ENCODE measurements around the gene ARFGEF2. TPM values are rescaled to one million over a fixed set of nuclear protein-coding genes. Genes with fewer than 3 reads are reported as not detected.

ARFGEF2 gene
- total RNA-seq, 1 experiment from 2014 or later = 20.9 TPM

DNA sequence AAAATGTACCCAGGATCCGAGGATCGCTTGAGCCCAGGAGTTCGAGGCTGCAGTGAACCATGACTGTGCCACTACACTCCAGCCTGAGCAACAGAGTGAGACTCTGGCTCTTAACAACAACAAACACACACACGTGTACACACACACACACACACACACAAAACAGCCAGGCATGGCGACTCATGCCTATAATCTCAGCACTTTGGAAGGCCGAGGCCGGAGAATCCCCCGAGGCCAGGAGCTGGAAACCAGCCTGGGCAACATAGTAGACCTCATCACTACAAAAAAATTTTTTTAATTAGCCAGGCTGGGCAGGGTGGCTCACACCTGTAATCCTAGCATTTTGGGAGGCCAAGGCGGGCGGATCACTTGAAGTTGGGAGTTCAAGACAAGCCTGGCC is 23.3 kb upstream of the ARFGEF2 start:
- no peaks in the 10 kb centered on the region for H3K27me3 Mint-ChIP-seq (ENCODE audit: low read depth)
- ChIA-PET CTCF (interaction anchor here (0.6 to 4.2 kb wide), 2 partner anchors 109 to 240 kb away, joined by 3 to 27 read pairs; no protein-coding TSS in a partner anchor), POLR2A (no interaction called here)
- H3K4me1 Mint-ChIP-seq = peaks cover 8% of the 10 kb centered on the region
- TF ChIP-seq OVOL2 (CRISPR knock-in tag; IDR thresholded peaks at IDR 0.05; ENCODE audit: borderline replicate concordance) = no peak
- TF ChIP-seq, protein P1, sequence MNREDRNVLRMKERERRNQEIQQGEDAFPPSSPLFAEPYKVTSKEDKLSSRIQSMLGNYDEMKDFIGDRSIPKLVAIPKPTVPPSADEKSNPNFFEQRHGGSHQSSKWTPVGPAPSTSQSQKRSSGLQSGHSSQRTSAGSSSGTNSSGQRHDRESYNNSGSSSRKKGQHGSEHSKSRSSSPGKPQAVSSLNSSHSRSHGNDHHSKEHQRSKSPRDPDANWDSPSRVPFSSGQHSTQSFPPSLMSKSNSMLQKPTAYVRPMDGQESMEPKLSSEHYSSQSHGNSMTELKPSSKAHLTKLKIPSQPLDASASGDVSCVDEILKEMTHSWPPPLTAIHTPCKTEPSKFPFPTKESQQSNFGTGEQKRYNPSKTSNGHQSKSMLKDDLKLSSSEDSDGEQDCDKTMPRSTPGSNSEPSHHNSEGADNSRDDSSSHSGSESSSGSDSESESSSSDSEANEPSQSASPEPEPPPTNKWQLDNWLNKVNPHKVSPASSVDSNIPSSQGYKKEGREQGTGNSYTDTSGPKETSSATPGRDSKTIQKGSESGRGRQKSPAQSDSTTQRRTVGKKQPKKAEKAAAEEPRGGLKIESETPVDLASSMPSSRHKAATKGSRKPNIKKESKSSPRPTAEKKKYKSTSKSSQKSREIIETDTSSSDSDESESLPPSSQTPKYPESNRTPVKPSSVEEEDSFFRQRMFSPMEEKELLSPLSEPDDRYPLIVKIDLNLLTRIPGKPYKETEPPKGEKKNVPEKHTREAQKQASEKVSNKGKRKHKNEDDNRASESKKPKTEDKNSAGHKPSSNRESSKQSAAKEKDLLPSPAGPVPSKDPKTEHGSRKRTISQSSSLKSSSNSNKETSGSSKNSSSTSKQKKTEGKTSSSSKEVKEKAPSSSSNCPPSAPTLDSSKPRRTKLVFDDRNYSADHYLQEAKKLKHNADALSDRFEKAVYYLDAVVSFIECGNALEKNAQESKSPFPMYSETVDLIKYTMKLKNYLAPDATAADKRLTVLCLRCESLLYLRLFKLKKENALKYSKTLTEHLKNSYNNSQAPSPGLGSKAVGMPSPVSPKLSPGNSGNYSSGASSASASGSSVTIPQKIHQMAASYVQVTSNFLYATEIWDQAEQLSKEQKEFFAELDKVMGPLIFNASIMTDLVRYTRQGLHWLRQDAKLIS (CRISPR knock-in tag; IDR thresholded peaks at IDR 0.05; ENCODE audit: borderline replicate concordance) = no peak
- peaks cover 5% of the 10 kb centered on the region for H3K9me3 Mint-ChIP-seq
- ATAC-seq (no peak), DNase-seq (ENCODE audit: low spot score) (no peak)
- no peaks in the 10 kb centered on the region for H3K36me3 Mint-ChIP-seq
- H3K4me3 Mint-ChIP-seq = no peak overlapping the region
- no peak overlapping the region for H3K27ac Mint-ChIP-seq

DNA sequence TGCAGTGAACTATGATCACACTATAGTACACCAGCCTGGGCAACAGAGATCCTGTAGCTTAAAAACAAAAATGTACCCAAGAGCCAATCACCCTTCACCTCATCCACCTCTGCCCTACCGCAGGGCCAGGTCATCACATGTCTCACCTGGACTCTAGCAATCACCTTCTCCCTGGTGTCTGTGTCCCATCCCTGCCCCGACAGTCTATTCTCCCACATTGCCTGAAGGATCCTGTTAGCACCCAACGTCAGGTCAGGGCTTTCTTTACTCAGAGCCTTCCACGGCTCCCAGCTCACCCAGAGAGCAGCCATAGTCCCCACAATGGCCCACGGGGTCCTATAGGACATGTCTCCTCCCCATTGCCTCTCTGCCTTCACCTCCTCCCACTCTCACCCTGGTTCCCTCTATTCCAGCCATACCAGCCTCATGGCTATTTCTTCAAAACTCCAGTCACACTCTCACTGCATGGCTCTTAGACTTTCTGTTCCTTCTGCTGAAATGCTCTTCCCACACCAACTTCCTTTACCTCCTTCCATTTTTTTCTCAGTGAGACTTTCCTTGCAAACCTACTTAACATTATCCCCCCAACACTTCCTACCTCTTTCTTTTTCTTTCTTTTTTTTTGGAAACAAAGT is 22.5 kb upstream of the ARFGEF2 start:
- ChIA-PET POLR2A (no interaction called here), CTCF (interaction anchor here (0.6 to 4.2 kb wide), 2 partner anchors 108 to 241 kb away, joined by 3 to 27 read pairs; no protein-coding TSS in a partner anchor)
- H3K4me1 Mint-ChIP-seq = peaks cover 8% of the 10 kb centered on the region
- no peak overlapping the region for H3K4me3 Mint-ChIP-seq
- H3K27me3 Mint-ChIP-seq (ENCODE audit: low read depth) = no peaks in the 10 kb centered on the region
- no peaks in the 10 kb centered on the region for H3K36me3 Mint-ChIP-seq
- DNase-seq (ENCODE audit: low spot score) = no peak
- no peak for ATAC-seq
- no peaks in the 10 kb centered on the region for H3K9me3 Mint-ChIP-seq
- TF ChIP-seq NFATC4 (CRISPR knock-in tag; IDR thresholded peaks at IDR 0.05) (no peak), RORB (CRISPR knock-in tag; IDR thresholded peaks at IDR 0.05) (no peak), ZNF317 (CRISPR knock-in tag; IDR thresholded peaks at IDR 0.05; ENCODE audit: borderline replicate concordance, low read depth) (no peak), ZNF671 (CRISPR knock-in tag; IDR thresholded peaks at IDR 0.05) (no peak), ETV6 (CRISPR knock-in tag; IDR thresholded peaks at IDR 0.05) (no peak), SMAD3 (CRISPR knock-in tag; IDR thresholded peaks at IDR 0.05; ENCODE audit: borderline replicate concordance) (no peak), MXD4 (CRISPR knock-in tag; IDR thresholded peaks at IDR 0.05; ENCODE audit: borderline replicate concordance) (no peak), NR1H2 (CRISPR knock-in tag; IDR thresholded peaks at IDR 0.05) (no peak), TEAD1 (CRISPR knock-in tag; IDR thresholded peaks at IDR 0.05) (no peak), CREB1 (CRISPR knock-in tag; IDR thresholded peaks at IDR 0.05) (no peak), CREM (CRISPR knock-in tag; IDR thresholded peaks at IDR 0.05) (no peak)
- TF ChIP-seq, protein P2, sequence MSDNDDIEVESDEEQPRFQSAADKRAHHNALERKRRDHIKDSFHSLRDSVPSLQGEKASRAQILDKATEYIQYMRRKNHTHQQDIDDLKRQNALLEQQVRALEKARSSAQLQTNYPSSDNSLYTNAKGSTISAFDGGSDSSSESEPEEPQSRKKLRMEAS (CRISPR knock-in tag; IDR thresholded peaks at IDR 0.05) = no peak
- H3K27ac Mint-ChIP-seq = no peak overlapping the region

DNA sequence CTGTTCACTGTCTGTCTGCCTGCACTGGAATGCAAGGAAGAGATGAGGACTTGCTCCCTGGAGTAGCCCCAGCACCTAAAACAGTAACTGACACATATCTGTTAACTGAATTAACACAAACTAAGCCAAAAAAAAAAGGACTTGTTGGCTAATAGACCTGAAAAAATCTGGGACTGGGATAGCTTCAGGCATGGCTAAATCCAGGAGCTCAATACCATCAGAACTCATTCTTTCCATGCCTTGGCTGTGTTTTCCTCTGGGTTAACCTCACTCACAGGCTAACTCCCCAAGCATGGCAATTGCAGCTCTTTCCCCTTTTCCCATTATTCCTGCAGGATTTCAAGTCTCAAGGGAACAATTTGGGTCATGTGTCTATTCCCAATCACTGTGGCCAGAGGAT is 21.6 kb upstream of the ARFGEF2 start:
- no peak overlapping the region for H3K27ac Mint-ChIP-seq
- no peaks in the 10 kb centered on the region for H3K27me3 Mint-ChIP-seq (ENCODE audit: low read depth)
- CTCF ChIA-PET = interaction anchor here (1.1 to 4.2 kb wide), 2 partner anchors 153 to 242 kb away, joined by 3 to 27 read pairs; no protein-coding TSS in a partner anchor
- no peaks in the 10 kb centered on the region for H3K36me3 Mint-ChIP-seq
- no peak for ATAC-seq
- no peaks in the 10 kb centered on the region for H3K9me3 Mint-ChIP-seq
- POLR2A ChIA-PET = no interaction called here
- DNase-seq (ENCODE audit: low spot score) = no peak
- H3K4me1 Mint-ChIP-seq = peaks cover 14% of the 10 kb centered on the region
- H3K4me3 Mint-ChIP-seq = no peak overlapping the region
- TF ChIP-seq SP1 (CRISPR knock-in tag; conservative IDR thresholded peaks at IDR 0.05) = no peak
- no peak for TF ChIP-seq TCF7 (CRISPR knock-in tag; IDR thresholded peaks at IDR 0.05; ENCODE audit: low read depth)
- TF ChIP-seq, protein P1 (CRISPR knock-in tag; IDR thresholded peaks at IDR 0.05; ENCODE audit: borderline replicate concordance) = no peak
- TF ChIP-seq, protein P3, sequence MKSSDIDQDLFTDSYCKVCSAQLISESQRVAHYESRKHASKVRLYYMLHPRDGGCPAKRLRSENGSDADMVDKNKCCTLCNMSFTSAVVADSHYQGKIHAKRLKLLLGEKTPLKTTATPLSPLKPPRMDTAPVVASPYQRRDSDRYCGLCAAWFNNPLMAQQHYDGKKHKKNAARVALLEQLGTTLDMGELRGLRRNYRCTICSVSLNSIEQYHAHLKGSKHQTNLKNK (CRISPR knock-in tag; IDR thresholded peaks at IDR 0.05) = no peak
- TF ChIP-seq ESRRA (CRISPR knock-in tag; IDR thresholded peaks at IDR 0.05; ENCODE audit: borderline replicate concordance) = no peak
- TF ChIP-seq SMAD4 (CRISPR knock-in tag; IDR thresholded peaks at IDR 0.05) = no peak
- TF ChIP-seq, protein P4, sequence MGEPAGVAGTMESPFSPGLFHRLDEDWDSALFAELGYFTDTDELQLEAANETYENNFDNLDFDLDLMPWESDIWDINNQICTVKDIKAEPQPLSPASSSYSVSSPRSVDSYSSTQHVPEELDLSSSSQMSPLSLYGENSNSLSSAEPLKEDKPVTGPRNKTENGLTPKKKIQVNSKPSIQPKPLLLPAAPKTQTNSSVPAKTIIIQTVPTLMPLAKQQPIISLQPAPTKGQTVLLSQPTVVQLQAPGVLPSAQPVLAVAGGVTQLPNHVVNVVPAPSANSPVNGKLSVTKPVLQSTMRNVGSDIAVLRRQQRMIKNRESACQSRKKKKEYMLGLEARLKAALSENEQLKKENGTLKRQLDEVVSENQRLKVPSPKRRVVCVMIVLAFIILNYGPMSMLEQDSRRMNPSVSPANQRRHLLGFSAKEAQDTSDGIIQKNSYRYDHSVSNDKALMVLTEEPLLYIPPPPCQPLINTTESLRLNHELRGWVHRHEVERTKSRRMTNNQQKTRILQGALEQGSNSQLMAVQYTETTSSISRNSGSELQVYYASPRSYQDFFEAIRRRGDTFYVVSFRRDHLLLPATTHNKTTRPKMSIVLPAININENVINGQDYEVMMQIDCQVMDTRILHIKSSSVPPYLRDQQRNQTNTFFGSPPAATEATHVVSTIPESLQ (CRISPR knock-in tag; IDR thresholded peaks at IDR 0.05) = no peak
- no peak for TF ChIP-seq SOX15 (CRISPR knock-in tag; IDR thresholded peaks at IDR 0.05)

Measured in WTC11 (cell line).